PC-3 (cell line): ENCODE data around the gene EHMT1. TPM values are rescaled to one million over a fixed set of nuclear protein-coding genes. Genes with fewer than 3 reads are reported as not detected.

Experiments used
- ATAC-seq: fragments of 200-7000 bp; cut with Tn5 transposase; 2 replicates; pipeline ENCODE4 v1.9.1; 2020; ENCODE audit warnings: mild to moderate bottlenecking, moderate library complexity
- BruUV-seq: library from RNA; stranded (reverse); fragments of 400-500 nt; replicated peaks from 2 replicates; lab custom pipeline; 2021; lab: Mats Ljungman, UMichigan
- CTCF ChIA-PET: fragments of 300-600 bp; sonication (Branson Sonifier 250); formaldehyde crosslinking; loops from one replicate; lab custom pipeline; 2022; ENCODE audit warnings: antibody characterized with exemption; lab: Charles Lee
- POLR2A ChIA-PET: fragments of 300-600 bp; sonication (Branson Sonifier 250); formaldehyde crosslinking; loops from one replicate; lab custom pipeline; 2022; ENCODE audit warnings: antibody characterized with exemption; ENCODE audit not compliant: unreplicated experiment; lab: Charles Lee
- DNase-seq: peaks from one replicate; pipeline ENCODE4 v3.0.0-alpha.2; 2015
- H2AFZ ChIP-seq: fragments of 300-600 bp; sonication (generic); 2 replicates; pipeline ENCODE4 v1.6.0; 2016; ENCODE audit warnings: antibody characterized with exemption, low read length
- H3F3A ChIP-seq: fragments of 300-600 bp; sonication (generic); one replicate; pipeline ENCODE4 v1.6.0; 2017; ENCODE audit warnings: antibody characterized with exemption, low read length, control low read depth, mild to moderate bottlenecking; ENCODE audit not compliant: unreplicated experiment
- H3K27ac ChIP-seq: fragments of 300-600 bp; sonication (generic); 2 replicates; pipeline ENCODE4 v1.5.1; 2016; ENCODE audit warnings: mild to moderate bottlenecking, low read length
- H3K27me3 ChIP-seq: fragments of 300-600 bp; sonication (generic); 2 replicates; pipeline ENCODE4 v1.6.1; 2016; ENCODE audit warnings: low read length, mixed read lengths
- H3K36me3 ChIP-seq: fragments of 300-600 bp; sonication (generic); 2 replicates; pipeline ENCODE4 v1.6.1; 2016; ENCODE audit warnings: low read depth, mixed run types, low read length, mixed read lengths
- H3K4me1 ChIP-seq: fragments of 300-600 bp; sonication (generic); 2 replicates; pipeline ENCODE4 v1.5.1; 2016; ENCODE audit warnings: low read length; ENCODE audit not compliant: insufficient read depth
- H3K4me2 ChIP-seq: fragments of 300-600 bp; sonication (generic); 2 replicates; pipeline ENCODE4 v1.6.0; 2016; ENCODE audit warnings: low read length
- H3K4me3 ChIP-seq: fragments of 300-600 bp; sonication (generic); 2 replicates; pipeline ENCODE4 v1.5.1; 2016; ENCODE audit warnings: mild to moderate bottlenecking, low read length, mixed read lengths
- H3K79me2 ChIP-seq: fragments of 300-600 bp; sonication (generic); 2 replicates; pipeline ENCODE4 v1.6.1; 2017; ENCODE audit warnings: low read length, mixed read lengths
- H3K9ac ChIP-seq: fragments of 300-600 bp; sonication (generic); 2 replicates; pipeline ENCODE4 v1.6.0; 2016; ENCODE audit warnings: mild to moderate bottlenecking, low read length
- H3K9me2 ChIP-seq: fragments of 300-600 bp; sonication (generic); replicated peaks from 2 replicates; pipeline ENCODE4 v1.6.1; 2016; ENCODE audit warnings: mixed run types, low read length, mixed read lengths
- H3K9me3 ChIP-seq: fragments of 300-600 bp; sonication (generic); 2 replicates; pipeline ENCODE4 v1.6.1; 2016; ENCODE audit warnings: low read length, mixed read lengths
- H4K20me1 ChIP-seq: fragments of 300-600 bp; sonication (generic); 2 replicates; pipeline ENCODE4 v1.6.1; 2016; ENCODE audit warnings: low read length, mixed read lengths
- CTCF ChIP-seq: fragments of 300-600 bp; sonication (generic); conservative IDR thresholded peaks from 2 replicates; pipeline ENCODE4 v1.5.1; 2017; ENCODE audit warnings: antibody characterized with exemption, low read depth, mild to moderate bottlenecking, low read length
- EZH2 ChIP-seq: fragments of 300-600 bp; sonication (generic); IDR thresholded peaks from one replicate; pipeline ENCODE4 v1.6.1; 2017; ENCODE audit warnings: antibody characterized with exemption, mild to moderate bottlenecking, low read length; ENCODE audit not compliant: unreplicated experiment
- EZH2phosphoT487 ChIP-seq: fragments of 300-600 bp; sonication (generic); IDR thresholded peaks from 2 replicates; pipeline ENCODE4 v1.6.1; 2018; ENCODE audit warnings: mild to moderate bottlenecking, antibody characterized with exemption, low read length, borderline replicate concordance
- intact Hi-C: fragments of 100-400 bp; cut with micrococcal nuclease; formaldehyde crosslinking; loops from 2 replicates; pipeline ENCODE4 v1.9.0; 2023
- total RNA-seq: library from RNA; depleted of rRNA; stranded (reverse); fragments of >200 nt; gene quantifications from 2 replicates; pipeline ENCODE4 v1.2.3, GENCODE V29; 2014

The EHMT1 gene
- total RNA-seq, 1 experiment from 2014 or later = 42.8 TPM

DNA sequence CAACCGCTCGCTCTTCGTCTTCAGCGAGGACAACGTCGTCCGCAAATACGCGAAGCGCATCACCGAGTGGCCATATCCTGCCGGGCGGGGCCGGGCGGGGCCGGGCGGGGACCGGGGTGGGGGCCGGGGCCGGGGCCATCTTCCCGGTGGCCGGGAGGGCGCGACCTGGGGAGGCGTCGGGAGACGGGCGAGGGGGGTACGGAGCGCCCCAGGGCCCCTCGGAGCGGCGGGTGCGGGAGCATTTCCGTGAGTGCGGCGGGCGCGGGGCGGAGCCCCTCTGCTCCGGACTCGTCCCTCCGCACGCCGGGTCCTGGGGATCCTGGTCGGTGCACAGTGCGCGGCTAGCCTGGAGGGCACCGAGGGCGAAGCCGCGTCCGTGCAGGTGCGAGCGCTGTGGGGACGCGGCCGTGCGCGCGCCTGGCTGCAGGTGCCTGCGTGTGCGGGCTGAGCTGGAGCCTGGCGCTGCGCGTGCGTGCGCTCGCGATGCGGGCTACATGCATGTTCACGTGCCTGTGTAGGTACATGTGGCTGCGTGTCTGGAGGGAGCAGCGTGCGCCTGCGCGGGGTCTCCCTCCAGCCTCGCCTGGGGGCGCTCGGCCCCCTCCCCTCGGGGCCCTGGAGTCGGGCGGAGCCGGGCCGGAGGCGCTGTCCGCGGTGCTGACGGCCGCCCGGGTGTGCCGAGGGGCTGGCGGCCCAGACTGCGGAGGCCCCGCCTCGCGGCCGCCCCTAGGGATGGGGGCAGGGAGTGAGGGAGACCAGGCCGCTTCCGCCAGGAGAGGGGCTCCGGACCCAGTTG lies 259.5 kb downstream of the EHMT1 start:
- Histone ChIP-seq H3F3A (no peaks in the 10 kb centered on the region), H3K36me3 (no peaks in the 10 kb centered on the region), H2AFZ (no peak overlapping the region), H3K4me1 (no peaks in the 10 kb centered on the region), H3K9me3 (no peaks in the 10 kb centered on the region), H3K4me2 (no peak overlapping the region), H3K9ac (no peak overlapping the region), H3K27ac (no peak overlapping the region), H3K79me2 (no peaks in the 10 kb centered on the region), H3K27me3 (no peaks in the 10 kb centered on the region), H4K20me1 (no peaks in the 10 kb centered on the region), H3K4me3 (no peak overlapping the region), H3K9me2 (no peaks in the 10 kb centered on the region)
- TF ChIP-seq EZH2 = no peak
- TF ChIP-seq CTCF = no peak
- TF ChIP-seq EZH2phosphoT487 = no peak
- POLR2A ChIA-PET = no interaction called here
- BruUV-seq = no TSS peak
- DNase-seq (no peak), ATAC-seq (no peak)
- intact Hi-C loops = no loop called here
- CTCF ChIA-PET = no interaction called here

- intact Hi-C loops = no loop called here
Observed at GRCh38 chr9:137879052-137879451, 260.2 kb downstream of the EHMT1 start.

More at GRCh38 chr9:137879052-137879451, 260.2 kb downstream of the EHMT1 start:
- Histone ChIP-seq H3K9ac (no peak overlapping the region), H3K36me3 (no peaks in the 10 kb centered on the region), H2AFZ (no peak overlapping the region), H3K4me2 (no peak overlapping the region), H3K27me3 (no peaks in the 10 kb centered on the region), H3F3A (no peaks in the 10 kb centered on the region), H3K9me2 (no peaks in the 10 kb centered on the region), H3K79me2 (no peaks in the 10 kb centered on the region), H3K9me3 (no peaks in the 10 kb centered on the region), H3K27ac (no peak overlapping the region), H3K4me3 (no peak overlapping the region), H3K4me1 (no peaks in the 10 kb centered on the region), H4K20me1 (no peaks in the 10 kb centered on the region)
- no peak for ATAC-seq
- ChIA-PET CTCF (no interaction called here), POLR2A (no interaction called here)
- TF ChIP-seq EZH2 (no peak), EZH2phosphoT487 (no peak), CTCF (no peak)
- DNase-seq = no peak
- no TSS peak for BruUV-seq
